Activated naive CD4-positive, alpha-beta T cell treated with Interleukin-2 at 50 U/mL for 16 hours (primary cell): Measurements from ENCODE around the gene RIPOR1.
A peak's percentile ranks its signal among the peaks of the same experiment; 100 is the strongest.
"Not testable (repeated sequence)": the region's sequence is repeated elsewhere in the genome, so short reads cannot be mapped to it uniquely, and the experiment has no call there.

ENCODE experiments used
- DNase-seq: peaks from one replicate; pipeline ENCODE4 v3.0.0-alpha.2; 2020

The RIPOR1 gene, protein sequence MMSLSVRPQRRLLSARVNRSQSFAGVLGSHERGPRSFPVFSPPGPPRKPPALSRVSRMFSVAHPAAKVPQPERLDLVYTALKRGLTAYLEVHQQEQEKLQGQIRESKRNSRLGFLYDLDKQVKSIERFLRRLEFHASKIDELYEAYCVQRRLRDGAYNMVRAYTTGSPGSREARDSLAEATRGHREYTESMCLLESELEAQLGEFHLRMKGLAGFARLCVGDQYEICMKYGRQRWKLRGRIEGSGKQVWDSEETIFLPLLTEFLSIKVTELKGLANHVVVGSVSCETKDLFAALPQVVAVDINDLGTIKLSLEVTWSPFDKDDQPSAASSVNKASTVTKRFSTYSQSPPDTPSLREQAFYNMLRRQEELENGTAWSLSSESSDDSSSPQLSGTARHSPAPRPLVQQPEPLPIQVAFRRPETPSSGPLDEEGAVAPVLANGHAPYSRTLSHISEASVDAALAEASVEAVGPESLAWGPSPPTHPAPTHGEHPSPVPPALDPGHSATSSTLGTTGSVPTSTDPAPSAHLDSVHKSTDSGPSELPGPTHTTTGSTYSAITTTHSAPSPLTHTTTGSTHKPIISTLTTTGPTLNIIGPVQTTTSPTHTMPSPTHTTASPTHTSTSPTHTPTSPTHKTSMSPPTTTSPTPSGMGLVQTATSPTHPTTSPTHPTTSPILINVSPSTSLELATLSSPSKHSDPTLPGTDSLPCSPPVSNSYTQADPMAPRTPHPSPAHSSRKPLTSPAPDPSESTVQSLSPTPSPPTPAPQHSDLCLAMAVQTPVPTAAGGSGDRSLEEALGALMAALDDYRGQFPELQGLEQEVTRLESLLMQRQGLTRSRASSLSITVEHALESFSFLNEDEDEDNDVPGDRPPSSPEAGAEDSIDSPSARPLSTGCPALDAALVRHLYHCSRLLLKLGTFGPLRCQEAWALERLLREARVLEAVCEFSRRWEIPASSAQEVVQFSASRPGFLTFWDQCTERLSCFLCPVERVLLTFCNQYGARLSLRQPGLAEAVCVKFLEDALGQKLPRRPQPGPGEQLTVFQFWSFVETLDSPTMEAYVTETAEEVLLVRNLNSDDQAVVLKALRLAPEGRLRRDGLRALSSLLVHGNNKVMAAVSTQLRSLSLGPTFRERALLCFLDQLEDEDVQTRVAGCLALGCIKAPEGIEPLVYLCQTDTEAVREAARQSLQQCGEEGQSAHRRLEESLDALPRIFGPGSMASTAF

DNA sequence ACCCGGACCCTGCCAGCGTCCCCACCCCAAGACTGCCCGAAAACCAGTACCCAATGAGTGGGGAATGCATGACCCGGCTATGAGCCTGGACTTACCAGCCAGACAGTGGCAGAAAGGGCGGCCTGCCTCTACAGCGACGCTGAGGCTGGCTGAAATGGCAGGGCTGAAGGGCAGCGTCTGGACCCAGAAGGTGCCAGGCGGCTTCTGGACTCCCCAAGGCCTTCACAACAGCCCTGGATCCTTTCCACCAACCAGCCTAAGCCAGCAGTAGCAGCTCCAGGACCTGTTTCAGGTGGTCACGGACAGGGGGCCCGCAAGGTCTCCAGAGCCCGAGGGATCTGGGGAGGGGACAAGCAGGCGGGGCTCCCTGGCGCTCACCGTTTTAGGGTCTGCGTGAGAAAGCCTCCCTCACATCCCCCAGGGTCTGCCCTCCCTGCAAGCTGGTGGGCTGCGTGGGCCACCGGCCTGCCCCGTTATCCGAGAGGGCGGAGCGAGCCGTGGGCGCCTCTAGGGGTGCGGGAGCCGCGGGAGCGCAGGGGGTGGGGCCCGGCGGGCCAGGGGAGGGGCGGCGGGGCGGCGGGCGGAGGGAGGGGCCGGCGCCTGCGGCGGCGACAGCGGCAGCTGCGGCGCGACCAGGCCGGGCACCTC is at the start of gene RIPOR1:
TSS of gene RIPOR1 (plus strand) at position 608 of the 648 bp plus-strand sequence. CDS start 9,618 bp downstream, outside the sequence.
- peak; percentile 52 for DNase-seq

DNA sequence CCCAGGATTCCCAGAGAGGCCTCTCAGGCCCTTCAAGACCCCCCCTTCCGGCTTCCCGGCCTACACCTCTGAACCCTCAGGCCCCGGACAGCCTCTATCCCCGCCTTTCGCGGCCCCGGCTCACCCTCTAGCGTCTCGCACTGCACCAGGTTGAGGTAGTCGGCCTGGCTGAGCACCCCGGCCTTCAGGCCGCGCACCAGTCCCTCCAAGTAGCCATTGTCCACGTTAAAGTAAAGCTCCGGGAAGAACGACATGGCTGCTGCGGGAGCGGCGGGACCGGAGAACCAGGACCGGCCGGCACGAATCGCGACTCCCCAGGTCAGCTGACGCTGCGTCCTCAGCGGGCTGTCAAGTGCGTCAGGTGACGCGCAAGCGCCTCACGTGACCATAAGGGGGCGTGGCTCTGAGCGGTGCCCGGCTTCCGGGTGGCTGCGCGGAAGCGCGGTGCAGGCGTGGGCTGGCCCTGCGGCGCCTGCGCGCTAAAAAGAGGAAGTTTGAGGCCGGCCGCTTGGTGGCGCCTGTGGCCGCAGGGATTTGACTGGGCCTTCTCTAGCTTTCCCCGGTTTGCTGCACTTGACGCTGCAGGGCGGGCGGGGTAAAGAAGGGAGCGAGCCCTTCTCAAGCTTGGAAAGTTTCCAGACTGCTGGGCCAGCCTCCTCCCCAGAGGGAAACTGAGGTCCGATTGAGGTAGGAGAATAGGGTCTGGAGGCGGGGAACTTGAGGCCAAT is 47.6 kb upstream of the RIPOR1 start, which contains the start of gene ATP6V0D1:
TSS of gene ATP6V0D1 (minus strand) at position 325 of the 728 bp plus-strand sequence. CDS start at position 254, 71 bp downstream.
- peak; percentile 99 for DNase-seq

DNA sequence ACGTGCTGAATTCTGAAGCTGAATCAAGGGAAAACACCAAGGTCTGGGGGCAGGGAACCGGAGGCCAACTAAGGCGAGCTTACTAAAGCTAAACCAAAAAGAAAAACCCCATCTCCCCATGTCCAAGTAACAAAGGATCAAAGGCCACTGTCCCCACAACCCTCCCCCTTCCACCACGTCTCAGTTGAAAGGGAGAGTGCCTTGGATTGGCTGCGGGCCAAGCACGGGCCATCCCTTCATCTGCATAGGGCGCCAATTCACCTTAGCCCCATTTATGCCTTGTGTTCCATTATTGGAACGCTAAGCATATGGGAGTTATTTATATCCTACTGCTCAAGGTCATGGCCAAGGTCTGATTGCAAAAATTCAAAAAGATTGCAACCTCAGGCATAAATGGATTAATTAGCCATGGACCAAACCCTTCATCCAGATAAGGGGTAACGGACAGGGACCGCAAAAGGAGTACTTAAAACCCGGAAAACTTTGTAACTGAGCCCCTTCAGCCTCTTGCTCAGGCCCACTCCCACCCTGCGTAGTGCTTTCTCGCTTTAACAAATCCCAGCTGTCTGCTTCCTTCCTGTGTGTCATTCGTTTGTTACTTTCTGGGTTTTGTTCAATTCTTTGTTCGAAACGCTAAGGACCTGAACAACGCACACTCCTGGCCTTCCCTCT is 46.9 kb upstream of the RIPOR1 start:
- DNase-seq: peak; percentile 44

DNA sequence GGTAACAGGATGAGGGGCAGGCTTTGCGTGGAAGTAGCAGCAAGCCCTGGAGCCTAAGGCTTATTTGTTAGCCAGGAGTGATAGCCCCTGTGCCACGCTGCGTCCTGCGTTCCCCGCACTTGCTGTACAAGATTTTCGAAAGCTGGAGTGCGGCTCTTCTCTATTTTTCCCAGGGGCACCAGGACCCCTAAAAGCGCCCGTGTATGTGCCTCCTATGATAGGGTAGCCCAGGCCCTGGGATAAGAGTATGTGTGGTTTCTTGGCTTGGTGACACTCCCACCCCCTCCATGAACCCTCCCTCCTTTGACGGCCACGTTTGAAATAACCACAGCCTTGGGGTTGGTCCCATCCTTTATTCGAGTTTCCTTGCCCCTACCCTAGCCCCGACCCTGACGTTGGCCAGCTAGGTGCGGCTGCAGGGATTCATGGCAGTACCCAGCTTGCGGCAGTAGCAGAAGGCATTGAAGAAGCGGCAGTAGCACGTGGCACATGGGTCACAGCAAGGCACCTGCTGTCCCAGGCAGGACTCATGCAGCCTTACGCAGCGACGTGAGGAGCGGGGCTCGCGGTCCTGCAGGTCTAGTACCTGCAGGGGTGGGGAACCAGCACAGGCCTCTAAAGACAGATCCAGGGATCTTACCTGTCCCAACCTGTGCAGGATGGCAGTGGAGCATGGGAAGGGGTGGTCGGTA is 46.2 kb upstream of the RIPOR1 start:
- no peak for DNase-seq

DNA sequence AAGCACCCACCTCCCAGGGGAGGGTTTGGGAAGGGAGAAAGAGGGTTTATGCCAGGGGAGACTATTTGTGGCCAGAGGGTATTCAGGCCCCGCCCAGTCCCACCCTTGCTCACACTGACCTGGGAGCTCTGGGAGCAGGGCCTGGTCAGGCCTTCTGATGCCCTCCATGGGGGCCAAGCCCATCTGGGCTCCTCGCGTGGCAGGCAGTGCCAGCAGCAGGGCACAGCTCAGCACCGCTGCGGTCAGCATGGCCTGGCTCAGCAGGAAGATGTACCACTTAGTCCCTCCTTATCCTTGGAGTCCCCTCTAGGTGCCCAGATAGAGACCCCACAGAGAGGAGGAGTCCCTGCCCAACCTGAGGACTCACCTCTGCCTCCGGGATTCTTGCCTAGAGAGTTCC is 45.5 kb upstream of the RIPOR1 start, which contains the start of gene AGRP:
TSS of gene AGRP (minus strand) at position 398 of the 400 bp plus-strand sequence. CDS start at position 249, 149 bp downstream.
- DNase-seq: no peak

DNA sequence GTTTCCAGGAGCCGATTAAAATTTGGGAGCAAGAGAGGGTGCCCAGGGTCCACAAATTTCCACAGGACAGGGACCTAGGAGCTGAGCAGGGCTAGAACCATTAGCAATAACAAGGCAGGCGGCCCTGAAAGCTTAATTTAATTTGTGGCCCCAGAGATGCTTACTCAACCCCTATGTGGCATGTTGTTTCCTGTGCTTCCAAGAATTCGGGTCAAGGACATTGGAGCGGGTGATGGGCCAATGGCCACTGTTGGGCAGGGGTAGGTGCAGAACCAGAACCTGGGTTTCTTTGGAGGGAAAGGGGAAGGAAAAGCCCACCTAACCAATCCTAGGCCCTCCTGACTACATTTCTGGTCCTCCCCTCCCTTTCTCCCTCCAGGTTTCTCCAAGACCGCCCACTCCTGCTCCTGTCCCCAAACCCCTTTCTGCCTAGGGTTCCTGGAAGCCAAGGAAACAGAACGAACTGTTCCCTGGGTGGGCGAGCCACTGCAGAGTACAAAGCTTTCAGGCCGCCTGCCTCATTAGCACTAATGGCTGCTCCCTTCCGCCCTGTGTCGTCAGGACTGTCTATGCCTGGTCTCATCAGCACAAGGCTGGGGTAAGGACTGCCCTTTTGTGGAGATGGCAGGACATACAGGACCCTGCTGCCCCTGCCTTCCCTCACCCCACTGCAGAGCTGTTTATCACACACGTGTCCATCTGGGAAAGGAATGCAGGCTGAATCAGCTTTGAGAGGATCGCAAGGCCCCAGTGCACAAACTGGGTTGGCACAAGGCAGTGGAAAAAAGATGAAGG is 44.7 kb upstream of the RIPOR1 start:
- DNase-seq: no peak

DNA sequence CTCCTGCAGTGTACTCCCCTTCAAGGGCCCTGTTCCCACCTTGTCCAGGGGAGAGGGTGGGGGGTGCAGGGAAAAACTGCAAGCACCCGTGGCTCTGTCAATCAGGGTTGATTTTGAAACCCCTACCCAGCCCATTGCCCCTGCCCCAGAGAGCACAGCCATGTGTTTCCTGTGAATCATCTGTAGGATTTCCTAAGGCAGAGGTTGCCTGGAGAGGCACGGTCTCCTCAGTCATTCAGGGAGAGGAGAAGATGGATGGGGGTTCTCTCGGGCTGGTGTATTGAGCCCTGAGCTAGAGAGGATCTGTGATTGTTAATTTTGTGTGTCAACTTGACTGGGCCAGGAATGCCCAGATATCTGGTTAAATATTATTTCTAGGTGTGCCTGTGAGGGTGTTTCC is 41.8 kb upstream of the RIPOR1 start:
- DNase-seq: no peak

DNA sequence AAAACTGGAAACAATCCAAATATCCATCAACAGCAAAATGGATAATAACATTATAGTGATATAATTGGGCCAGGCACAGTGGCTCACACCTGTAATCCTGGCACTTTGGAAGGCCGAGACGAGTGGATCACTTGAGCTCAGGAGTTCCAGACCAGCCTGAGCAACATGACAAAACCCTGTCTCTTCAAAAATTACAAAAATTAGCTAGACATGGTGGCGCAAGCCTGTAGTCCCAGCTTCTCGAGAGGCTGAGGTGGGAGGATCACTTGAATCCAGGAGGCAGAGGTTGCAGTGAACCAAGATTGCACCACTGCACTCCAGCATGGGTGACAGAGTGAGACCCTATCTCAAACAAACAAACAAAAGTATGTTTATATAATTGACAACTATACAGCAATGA is 41.1 kb upstream of the RIPOR1 start:
- not testable (repeated sequence) for DNase-seq

DNA sequence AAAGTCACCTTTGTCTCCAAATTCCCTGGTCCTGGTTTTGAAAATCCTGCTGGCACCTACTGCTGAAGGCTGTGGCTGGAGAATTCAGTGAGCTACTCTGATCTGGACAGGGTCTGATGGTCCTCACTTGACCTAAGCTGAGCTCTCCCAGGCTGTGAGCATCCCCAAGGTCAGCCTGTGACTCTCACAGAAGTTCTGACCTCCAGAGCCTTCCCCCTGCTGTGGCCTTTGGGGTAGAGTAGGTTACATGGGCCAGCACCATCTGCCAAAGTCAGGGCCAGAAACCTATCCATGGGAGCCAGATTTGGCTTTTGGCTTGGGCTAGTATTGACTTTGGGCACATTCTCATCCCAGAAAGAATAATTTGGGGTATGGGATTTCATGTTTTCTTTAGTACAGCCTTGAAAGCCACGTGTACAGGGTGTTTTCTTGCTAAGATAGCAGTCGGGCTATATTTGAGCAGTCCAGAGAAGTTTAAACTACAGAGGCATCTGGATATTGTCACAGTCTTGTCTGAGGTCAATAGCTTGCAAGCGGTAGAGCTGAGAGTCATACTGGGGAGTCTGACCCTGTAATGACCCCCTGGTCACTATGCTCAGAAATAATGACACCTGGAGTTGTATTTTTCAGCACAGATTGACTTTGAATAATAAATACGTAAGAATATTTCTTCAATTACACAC is 39.1 kb upstream of the RIPOR1 start:
- DNase-seq: no peak

DNA sequence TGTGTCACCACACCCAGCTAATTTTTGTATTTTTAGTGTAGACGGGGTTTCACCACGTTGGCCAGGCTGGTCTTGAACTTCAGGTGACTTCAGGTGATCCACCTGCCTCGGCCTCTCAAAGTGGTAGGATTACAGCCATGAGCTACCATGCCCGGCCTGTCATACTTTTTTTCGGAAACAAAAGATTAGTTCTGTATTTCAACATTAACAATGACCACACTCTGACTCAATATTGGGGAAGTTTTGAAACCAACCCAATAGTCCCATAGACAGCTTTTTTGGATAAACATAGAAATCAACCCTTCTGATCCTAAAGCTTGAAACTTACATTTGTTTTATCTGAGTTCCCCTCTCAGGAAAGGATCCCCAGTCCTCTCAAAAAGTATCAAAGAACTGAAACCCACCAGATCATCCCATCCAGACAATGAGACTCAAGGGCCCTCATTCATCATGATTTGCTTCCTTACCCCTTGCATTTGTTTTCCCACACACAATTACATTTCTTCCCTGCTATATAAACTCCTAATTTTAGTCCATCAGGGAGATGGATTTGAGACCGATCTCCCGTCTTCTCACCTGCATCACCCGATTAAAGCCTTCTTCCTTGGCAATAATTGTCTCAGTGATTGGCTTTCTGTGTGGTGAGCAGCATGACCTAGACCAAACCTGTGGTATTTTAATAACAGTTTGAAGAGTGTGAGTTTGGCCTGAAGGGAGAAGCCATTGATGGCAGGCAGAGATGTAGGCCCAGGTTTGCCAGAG is 38.1 kb upstream of the RIPOR1 start:
- DNase-seq: no peak

DNA sequence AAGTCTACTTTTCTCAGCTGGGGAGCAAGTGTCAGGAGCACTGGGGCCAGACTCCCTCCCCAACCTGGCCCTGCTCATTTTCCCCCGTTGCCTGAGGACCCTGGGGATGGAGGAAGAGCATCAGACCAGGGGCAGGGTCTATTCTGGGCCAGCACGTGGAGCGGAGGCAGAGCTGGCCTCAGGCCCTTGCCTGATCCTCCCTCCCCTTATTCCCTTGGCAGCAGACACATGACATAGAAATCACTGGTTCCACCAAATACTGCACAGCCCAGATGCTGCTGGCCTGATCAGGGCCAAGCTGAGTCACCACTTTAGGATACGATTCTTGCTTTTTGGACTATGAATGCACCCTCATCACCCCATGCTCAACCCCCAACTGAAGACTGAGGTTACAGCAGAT is 29.5 kb upstream of the RIPOR1 start:
- no peak for DNase-seq

DNA sequence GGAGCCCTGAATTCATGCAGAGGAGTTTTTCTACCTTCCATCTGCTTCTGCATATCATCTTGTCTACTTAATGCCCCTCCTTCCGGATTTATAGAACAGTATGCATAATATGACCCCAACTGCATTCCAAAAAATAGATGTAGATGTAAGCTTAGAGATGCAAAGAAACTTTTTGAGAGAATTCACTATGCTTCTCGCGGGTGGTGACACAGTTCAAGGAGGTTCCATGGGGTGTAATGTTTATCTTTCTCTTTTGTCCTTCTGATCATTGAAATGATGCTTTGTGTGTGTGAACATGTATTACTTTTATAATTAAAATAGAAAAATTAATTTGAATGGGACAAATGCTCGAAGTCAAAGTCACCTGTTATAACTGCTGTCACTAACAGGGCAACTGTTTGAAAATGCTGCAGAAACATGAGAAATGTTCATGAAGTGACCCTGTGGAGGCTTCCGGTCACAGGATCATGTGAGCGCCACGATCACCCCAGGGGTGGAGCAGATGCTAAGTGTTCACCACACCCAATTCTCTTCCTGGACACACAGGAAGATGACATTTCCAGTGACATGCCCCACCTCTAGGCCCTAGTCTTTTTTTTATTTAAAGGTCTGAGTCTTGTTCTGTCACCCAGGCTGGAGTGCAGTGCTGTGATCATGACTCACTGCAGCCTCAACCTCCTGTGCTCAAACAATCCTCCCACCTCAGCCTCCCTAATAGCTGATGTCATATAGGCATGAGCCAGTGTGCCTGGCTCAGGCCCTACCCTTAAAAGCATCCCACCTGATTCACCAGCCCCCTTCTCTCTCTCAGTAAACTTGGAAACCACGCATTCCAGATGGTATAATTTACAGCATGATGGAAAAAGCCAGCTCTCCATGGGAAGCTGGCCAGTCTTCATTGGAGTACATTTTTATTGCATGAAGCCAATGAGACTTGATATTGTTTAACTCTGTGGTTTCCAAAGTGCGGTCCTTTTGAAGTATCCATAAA is 24.3 kb upstream of the RIPOR1 start:
- peak; percentile 32 for DNase-seq

DNA sequence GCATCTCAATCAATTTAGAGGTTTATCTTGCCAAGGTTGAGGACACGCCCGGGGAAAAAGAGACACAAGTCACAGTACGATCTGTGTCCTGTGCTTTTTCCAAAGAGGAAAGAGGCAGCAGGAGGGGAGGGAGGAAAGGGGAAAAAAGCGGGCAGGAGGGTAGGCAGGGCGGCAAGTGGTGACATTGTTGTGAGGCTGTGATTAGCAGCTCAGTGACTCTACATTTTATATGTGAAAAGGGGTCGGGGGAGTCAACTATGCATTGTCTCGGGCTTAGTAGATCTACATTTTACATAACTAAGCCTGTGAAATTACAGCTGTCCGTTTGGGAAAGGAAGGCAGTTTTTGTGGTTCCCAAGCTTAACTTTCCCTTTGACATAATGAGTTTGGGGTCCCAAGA is 22.2 kb upstream of the RIPOR1 start:
- no peak for DNase-seq

DNA sequence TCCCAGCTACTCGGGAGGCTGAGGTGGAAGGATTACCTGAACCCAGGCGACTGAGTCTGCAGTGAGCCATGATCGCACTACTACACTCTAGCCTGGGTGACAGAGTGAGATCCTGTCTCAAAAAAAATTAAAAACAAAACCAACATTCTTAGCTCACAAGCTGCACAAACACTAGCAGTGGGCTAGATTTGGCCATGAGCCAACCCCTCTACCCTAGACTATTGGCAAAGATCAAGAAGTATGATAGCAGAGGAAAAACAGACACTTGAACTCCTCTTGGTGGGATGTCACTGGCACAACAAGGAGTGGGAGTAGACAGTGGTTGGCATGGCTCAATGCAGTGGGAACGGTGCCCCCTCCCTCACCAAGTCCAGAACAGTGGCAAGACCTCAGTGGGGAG is 19.6 kb upstream of the RIPOR1 start:
- no peak for DNase-seq

DNA sequence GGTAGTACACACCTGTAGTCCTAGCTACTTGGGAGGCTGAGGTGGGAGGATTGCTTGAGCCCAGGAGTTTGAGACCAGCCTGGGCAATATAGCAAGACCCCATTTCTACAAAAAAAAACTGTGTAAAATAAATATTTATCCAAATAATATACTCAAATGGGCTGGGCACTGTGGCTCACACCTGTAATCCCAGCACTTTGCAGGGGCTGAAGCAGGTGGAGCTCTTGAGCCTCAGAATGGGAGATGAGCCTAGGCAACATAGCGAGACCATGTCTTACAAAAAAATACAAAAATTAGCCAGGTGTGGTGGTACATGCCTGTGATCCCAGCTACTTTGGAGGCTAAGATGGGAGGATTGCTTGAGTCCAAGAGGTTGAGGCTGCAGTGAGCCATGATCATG is 14.7 kb upstream of the RIPOR1 start:
- DNase-seq: not testable (repeated sequence)

DNA sequence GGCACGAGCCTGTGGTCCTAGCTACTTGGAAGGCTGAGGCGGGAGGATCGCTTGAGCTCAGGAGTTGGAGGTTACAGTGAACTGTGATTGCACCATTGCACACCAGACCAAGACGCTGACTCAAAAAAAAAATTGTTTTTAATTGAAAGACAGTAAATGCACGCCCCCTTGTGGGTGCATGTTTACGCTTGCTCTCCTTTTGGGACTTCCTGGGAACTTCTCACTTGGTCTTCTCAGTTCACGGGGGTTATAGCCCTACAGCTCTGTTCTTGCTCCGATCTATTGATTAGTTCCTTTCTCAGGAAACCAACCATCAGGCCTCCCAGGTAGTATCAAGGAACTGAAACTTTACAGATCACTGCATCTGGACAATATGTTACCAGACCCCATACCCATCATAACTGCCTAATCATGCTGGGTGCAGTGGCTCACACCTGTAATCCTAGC is 14.2 kb upstream of the RIPOR1 start:
- peak; percentile 81 for DNase-seq
